A673 (cell line): ENCODE results near the gene SPATA16.

ENCODE experiments used
- CTCF ChIP-seq: fragments of 300-800, 200-600 bp; sonication (generic); conservative IDR thresholded peaks from 2 replicates; pipeline ENCODE4 v1.5.1; 2017; ENCODE audit warnings: low read depth, mild to moderate bottlenecking, antibody characterized with exemption, low read length, moderate library complexity, mixed read lengths
- EZH2 ChIP-seq: fragments of 200-600 bp; sonication (generic); IDR thresholded peaks from 2 replicates; pipeline ENCODE4 v1.6.1; 2017; ENCODE audit warnings: borderline replicate concordance, low read depth, mild to moderate bottlenecking, mixed read lengths, antibody characterized with exemption, low read length; ENCODE audit not compliant: poor library complexity, severe bottlenecking

- TF ChIP-seq CTCF (no peak), EZH2 (no peak)
These were observed 6.0 kb downstream of the SPATA16 start for GRCh38 chr3:173135059-173135458.
